Astrocyte of the spinal cord (primary cell): ENCODE measurements around the gene SNTB2.

Experiments
- DNase-seq: peaks from one replicate; pipeline ENCODE4 v3.0.0; 2011; ENCODE audit warnings: low read depth, low spot score
- H3K4me3 ChIP-seq: 2 replicates; pipeline ENCODE4 v1.5.1; 2011; ENCODE audit warnings: low read depth, mild to moderate bottlenecking, low read length, moderate library complexity
- CTCF ChIP-seq: IDR thresholded peaks from 2 replicates; pipeline ENCODE4 v1.5.1; 2012; ENCODE audit warnings: low read depth, mild to moderate bottlenecking, low read length, inconsistent platforms
- in situ Hi-C: cut with HindIII; loops from 2 replicates; pipeline ENCODE4 v1.10.0; 2017; ENCODE audit warnings: low sequenced_read_pairs

The SNTB2 gene

GRCh38 chr16:69350536-69351133 lies 163.7 kb downstream of the SNTB2 start:
- no peak overlapping the region for H3K4me3 ChIP-seq
- in situ Hi-C loops = no loop called here
- no peak for TF ChIP-seq CTCF
- no peak for DNase-seq

GRCh38 chr16:69351309-69352027 lies 164.5 kb downstream of the SNTB2 start, which contains the start of gene TMED6:
TSS of gene TMED6 (minus strand) at chr16:69351786. CDS start at chr16:69351753, 33 bp downstream.
- in situ Hi-C loops = no loop called here
- H3K4me3 ChIP-seq = no peak within 1 kb of the TSS
- TF ChIP-seq CTCF = no peak
- DNase-seq = no peak
